Measurements from ENCODE around the gene ZNF474.

Gene ZNF474

GRCh38 chr5:122200450-122200849 is 71.1 kb downstream of the ZNF474 start:
- H3K4me3 ChIP-seq (ENCODE audit: low read depth, low read length): no peak overlapping the region
- DNase-seq (ENCODE audit: low read depth): no peak
- TF ChIP-seq CTCF (conservative IDR thresholded peaks at IDR 0.05; ENCODE audit: low read depth, low read length): no peak

GRCh38 chr5:122200865-122201264 is 71.5 kb downstream of the ZNF474 start:
- TF ChIP-seq CTCF (conservative IDR thresholded peaks at IDR 0.05; ENCODE audit: low read depth, low read length): no peak
- DNase-seq (ENCODE audit: low read depth): no peak
- no peak overlapping the region for H3K4me3 ChIP-seq (ENCODE audit: low read depth, low read length)

GRCh38 chr5:122201365-122201764 is 72.0 kb downstream of the ZNF474 start:
- no peak for DNase-seq (ENCODE audit: low read depth)
- H3K4me3 ChIP-seq (ENCODE audit: low read depth, low read length): no peak overlapping the region
- no peak for TF ChIP-seq CTCF (conservative IDR thresholded peaks at IDR 0.05; ENCODE audit: low read depth, low read length)

GRCh38 chr5:122202952-122203351 is 73.6 kb downstream of the ZNF474 start:
- no peak overlapping the region for H3K4me3 ChIP-seq (ENCODE audit: low read depth, low read length)

More at GRCh38 chr5:122202952-122203351, 73.6 kb downstream of the ZNF474 start:
- TF ChIP-seq CTCF (conservative IDR thresholded peaks at IDR 0.05; ENCODE audit: low read depth, low read length): no peak
- DNase-seq (ENCODE audit: low read depth): peak; percentile 54
